ENCODE measurements around the gene TBC1D24. TPM values are rescaled to one million over a fixed set of nuclear protein-coding genes. Genes with fewer than 3 reads are reported as not detected.
A peak's percentile ranks its signal among the peaks of the same experiment; 100 is the strongest.

TBC1D24 gene
- total RNA-seq: 11.1 TPM
- long read RNA-seq, full-length matches to known transcripts: 3 of 6 reads
- long read RNA-seq, partial matches to known transcripts: 1 of 6 reads
- long read RNA-seq, other reads (novel, unspliced or antisense): 2 of 6 reads

DNA sequence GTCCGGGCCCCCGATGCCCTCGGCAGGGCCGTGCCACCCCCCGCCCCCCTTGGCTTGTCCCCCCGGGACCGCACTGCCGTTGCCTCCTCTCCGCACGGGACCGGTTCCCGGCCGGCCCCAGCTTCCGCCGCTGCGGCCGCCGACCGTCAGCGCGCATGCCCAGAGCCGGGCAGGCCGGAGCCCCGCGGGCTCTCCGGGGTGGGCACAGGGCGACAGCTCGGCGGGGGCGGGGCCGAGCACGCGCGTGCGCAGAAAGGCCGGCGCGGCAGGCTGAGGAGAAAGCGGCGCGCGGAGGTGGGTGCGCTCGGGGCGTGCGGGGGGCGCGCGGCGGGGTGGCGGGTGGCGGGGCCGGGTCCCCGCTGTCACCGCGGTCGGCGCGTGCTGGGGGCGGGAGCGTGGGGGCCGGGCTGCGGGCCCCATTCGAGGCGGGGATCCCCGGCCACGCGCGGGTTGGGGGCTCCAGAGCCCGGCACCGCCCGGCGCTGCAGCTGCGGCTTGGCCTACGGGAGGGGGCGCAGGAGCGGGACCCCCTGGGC is at the start of gene TBC1D24:
Gene TBC1D24, plus strand, starts transcription at position 251 of the 536 bp plus-strand sequence. CDS start 21,022 bp downstream, outside the sequence.
- H3K4me1 ChIP-seq: peaks cover 55% of the 10 kb centered on the region
- peaks cover 37% of the 10 kb centered on the region for H3K27me3 ChIP-seq (ENCODE audit: low read depth)
- H3K27ac ChIP-seq (replicated peaks): peak within 1 kb of the TSS; percentile 91
- intact Hi-C loops (cut with micrococcal nuclease): no loop called here
- H3K4me3 ChIP-seq: peak within 1 kb of the TSS; percentile 79
- no peaks in the 10 kb centered on the region for H3K9me3 ChIP-seq (replicated peaks)
- H3K36me3 ChIP-seq: no peaks in the 10 kb centered on the region
- TF ChIP-seq, protein P1, sequence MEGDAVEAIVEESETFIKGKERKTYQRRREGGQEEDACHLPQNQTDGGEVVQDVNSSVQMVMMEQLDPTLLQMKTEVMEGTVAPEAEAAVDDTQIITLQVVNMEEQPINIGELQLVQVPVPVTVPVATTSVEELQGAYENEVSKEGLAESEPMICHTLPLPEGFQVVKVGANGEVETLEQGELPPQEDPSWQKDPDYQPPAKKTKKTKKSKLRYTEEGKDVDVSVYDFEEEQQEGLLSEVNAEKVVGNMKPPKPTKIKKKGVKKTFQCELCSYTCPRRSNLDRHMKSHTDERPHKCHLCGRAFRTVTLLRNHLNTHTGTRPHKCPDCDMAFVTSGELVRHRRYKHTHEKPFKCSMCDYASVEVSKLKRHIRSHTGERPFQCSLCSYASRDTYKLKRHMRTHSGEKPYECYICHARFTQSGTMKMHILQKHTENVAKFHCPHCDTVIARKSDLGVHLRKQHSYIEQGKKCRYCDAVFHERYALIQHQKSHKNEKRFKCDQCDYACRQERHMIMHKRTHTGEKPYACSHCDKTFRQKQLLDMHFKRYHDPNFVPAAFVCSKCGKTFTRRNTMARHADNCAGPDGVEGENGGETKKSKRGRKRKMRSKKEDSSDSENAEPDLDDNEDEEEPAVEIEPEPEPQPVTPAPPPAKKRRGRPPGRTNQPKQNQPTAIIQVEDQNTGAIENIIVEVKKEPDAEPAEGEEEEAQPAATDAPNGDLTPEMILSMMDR (IDR thresholded peaks at IDR 0.05; ENCODE audit: borderline replicate concordance): no peak
- DNase-seq: peak; percentile 88

DNA sequence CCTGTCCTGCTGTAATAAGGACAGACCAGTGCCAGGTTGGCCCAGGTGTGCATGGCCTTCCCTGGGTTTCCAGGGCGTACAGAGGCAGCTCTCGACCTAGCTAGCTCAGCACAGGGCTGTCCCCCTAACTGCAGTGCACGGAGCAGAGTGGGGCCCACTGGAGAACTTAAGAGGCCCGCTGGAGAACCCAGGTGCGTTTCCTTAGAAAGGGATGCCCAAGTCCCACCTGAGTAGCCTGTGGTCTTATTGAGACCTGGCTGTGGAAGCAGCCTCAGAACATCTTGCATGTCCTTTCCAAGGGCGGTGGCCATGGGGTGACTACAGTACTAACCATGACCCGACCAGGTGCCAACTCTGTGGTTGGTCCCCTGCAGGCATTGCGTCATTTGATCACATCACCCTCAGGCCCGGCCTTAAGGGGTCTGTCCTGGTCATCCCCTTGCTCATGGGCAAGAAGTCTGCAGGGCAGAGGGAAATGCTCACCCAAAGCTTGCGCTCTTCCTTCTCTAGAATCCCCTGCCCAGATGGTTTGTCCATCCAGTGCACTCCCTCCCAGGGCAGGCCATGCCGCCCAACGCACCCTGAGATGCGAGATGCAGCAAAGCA is 49.0 kb upstream of the TBC1D24 start:
- H3K9me3 ChIP-seq (replicated peaks): no peaks in the 10 kb centered on the region
- H3K36me3 ChIP-seq: no peaks in the 10 kb centered on the region
- H3K4me1 ChIP-seq: peaks cover 23% of the 10 kb centered on the region
- intact Hi-C loops (cut with micrococcal nuclease): no loop called here
- TF ChIP-seq, protein P1 (IDR thresholded peaks at IDR 0.05; ENCODE audit: borderline replicate concordance): no peak
- H3K4me3 ChIP-seq: no peak overlapping the region
- no peak for DNase-seq
- H3K27ac ChIP-seq (replicated peaks): no peak overlapping the region
- H3K27me3 ChIP-seq (ENCODE audit: low read depth): no peaks in the 10 kb centered on the region

DNA sequence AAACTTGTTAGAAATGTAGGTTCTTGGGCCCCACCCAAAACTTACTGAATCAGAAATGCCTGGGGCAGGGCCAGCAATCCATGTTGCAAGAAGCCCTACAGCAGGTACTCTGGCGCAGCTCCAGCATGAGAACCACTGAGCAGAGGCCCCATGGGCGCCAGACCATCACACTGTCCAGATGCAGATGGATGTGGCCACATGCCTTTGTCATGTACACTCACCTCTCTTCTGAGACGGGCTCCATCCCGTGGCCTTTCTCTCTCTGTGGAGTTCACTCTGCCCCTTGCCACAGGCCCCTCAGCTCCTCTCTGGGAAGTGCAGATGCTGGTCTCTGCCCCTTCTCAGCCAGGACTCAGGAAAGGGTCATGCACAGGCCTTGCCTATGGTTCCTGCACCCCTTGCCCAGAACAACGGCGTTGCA is 48.0 kb upstream of the TBC1D24 start:
- TF ChIP-seq, protein P1 (IDR thresholded peaks at IDR 0.05; ENCODE audit: borderline replicate concordance): no peak
- H3K4me1 ChIP-seq: peaks cover 23% of the 10 kb centered on the region
- H3K36me3 ChIP-seq: peaks cover 2% of the 10 kb centered on the region
- H3K4me3 ChIP-seq: no peak overlapping the region
- no peaks in the 10 kb centered on the region for H3K9me3 ChIP-seq (replicated peaks)
- no peak overlapping the region for H3K27ac ChIP-seq (replicated peaks)
- intact Hi-C loops (cut with micrococcal nuclease): no loop called here
- no peak for DNase-seq
- no peaks in the 10 kb centered on the region for H3K27me3 ChIP-seq (ENCODE audit: low read depth)

DNA sequence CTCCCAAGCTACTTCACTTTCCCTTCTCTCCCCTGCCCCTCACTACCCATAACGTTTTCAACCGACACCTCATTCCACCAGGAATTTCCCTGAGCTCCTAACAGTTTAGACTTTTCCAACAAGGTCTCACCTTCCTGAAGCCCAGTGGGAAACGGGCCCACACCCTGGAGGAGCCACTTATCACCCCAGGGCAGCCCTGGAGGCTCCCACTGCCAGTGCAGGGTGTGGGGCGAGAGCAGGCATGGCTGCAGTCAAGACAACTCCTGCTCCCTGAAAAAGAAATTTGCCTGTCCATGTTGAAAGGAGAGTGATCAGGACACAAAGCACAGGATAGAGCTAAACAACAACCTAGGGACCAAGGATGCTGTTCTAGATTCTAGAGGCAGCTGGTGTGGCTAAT is 47.4 kb upstream of the TBC1D24 start:
- DNase-seq: no peak
- no peaks in the 10 kb centered on the region for H3K27me3 ChIP-seq (ENCODE audit: low read depth)
- H3K4me1 ChIP-seq: peaks cover 23% of the 10 kb centered on the region
- H3K36me3 ChIP-seq: peaks cover 7% of the 10 kb centered on the region
- TF ChIP-seq, protein P1 (IDR thresholded peaks at IDR 0.05; ENCODE audit: borderline replicate concordance): no peak
- no peak overlapping the region for H3K4me3 ChIP-seq
- intact Hi-C loops (cut with micrococcal nuclease): no loop called here
- H3K27ac ChIP-seq (replicated peaks): no peak overlapping the region
- H3K9me3 ChIP-seq (replicated peaks): no peaks in the 10 kb centered on the region

DNA sequence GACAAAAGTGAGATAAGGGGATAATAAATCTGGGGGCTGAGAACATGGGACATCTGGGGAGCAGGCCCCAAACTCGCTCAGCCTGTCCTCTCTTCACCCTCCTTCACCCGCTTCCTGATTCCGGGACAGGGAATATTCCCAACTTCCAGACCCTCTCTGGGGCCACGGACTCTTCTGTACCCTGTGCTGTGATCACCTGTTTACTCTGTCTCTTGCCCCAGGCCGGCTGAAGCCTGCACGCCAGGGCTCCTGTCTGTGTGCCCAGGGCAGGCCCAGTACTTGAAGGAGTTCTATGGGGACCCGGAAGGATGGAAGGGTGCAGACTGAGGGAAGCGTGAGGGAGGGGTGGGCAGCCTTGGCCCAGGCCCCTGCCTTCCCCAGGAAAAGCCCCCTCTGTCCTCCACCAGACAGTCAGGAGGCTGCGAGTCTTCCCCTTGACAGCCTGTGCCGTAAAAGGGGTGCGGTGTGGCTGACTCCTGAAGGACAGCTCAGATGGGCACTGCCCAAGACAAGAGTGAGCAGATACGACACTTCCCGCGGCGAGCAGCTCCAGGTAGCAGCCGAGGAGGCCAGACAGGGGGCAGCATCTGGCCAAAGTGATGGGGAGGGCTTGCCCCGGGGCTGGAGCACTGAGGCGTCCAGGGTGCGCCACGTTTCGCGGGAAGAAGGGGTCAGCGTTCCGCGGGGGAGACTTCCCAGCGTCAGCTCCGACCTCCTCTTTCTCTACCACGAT is 46.7 kb upstream of the TBC1D24 start:
- intact Hi-C loops (cut with micrococcal nuclease): no loop called here
- no peaks in the 10 kb centered on the region for H3K27me3 ChIP-seq (ENCODE audit: low read depth)
- TF ChIP-seq, protein P1 (IDR thresholded peaks at IDR 0.05; ENCODE audit: borderline replicate concordance): peak; percentile 47
- H3K4me3 ChIP-seq: peak overlapping the region; percentile 91
- peaks cover 11% of the 10 kb centered on the region for H3K36me3 ChIP-seq
- peak overlapping the region; percentile 76 for H3K27ac ChIP-seq (replicated peaks)
- H3K9me3 ChIP-seq (replicated peaks): no peaks in the 10 kb centered on the region
- H3K4me1 ChIP-seq: peaks cover 23% of the 10 kb centered on the region
- no peak for DNase-seq

Data from left ventricle myocardium inferior (tissue), 1 donor.